Measurements from ENCODE around the gene CDH22.

DNA sequence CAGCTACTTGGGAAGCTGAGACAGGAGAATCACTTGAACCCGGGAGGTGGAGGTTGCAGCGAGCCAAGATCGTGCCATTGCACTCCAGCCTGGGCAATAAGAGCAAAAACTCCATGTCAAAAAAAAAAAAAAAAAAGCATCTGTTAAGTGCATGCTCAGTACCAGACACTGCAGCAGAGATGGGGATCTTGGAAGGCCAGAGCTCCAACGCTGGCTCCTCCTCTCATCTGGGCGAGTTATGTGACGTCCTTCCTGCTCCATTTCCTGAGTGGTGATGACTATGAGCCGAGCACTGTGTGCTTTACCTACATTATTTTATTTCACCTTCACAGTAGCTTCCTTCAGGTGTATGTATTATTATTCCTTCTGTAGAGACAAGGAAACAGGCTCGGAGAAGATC lies 38.5 kb upstream of the CDH22 start:
- TF ChIP-seq, protein P1, sequence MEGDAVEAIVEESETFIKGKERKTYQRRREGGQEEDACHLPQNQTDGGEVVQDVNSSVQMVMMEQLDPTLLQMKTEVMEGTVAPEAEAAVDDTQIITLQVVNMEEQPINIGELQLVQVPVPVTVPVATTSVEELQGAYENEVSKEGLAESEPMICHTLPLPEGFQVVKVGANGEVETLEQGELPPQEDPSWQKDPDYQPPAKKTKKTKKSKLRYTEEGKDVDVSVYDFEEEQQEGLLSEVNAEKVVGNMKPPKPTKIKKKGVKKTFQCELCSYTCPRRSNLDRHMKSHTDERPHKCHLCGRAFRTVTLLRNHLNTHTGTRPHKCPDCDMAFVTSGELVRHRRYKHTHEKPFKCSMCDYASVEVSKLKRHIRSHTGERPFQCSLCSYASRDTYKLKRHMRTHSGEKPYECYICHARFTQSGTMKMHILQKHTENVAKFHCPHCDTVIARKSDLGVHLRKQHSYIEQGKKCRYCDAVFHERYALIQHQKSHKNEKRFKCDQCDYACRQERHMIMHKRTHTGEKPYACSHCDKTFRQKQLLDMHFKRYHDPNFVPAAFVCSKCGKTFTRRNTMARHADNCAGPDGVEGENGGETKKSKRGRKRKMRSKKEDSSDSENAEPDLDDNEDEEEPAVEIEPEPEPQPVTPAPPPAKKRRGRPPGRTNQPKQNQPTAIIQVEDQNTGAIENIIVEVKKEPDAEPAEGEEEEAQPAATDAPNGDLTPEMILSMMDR (IDR thresholded peaks at IDR 0.05), result no peak
- no peak for TF ChIP-seq EZH2phosphoT487 (IDR thresholded peaks at IDR 0.05)
